Left lung (tissue), 14 donors: ENCODE results near the gene ZPBP. TPM values are rescaled to one million over a fixed set of nuclear protein-coding genes. Genes with fewer than 3 reads are reported as not detected.
A peak's percentile ranks its signal among the peaks of the same experiment; 100 is the strongest.

ENCODE experiments used
- ATAC-seq: fragments of 200-7000 bp; cut with Tn5 transposase; one replicate; pipeline ENCODE4 v1.9.1; 2020; ENCODE audit warnings: moderate library complexity
- DNase-seq, 4 donors: peaks; one replicate each; pipeline ENCODE4 v3.0.0-alpha.2; 2013 to 2020
- H3K27ac ChIP-seq, 2 donors: fragments of 200-600 bp; sonication (generic) in 1 of 2; one replicate each; pipeline versions ENCODE4 v1.5.0 to v1.8.0; 2020 to 2021
- H3K27me3 ChIP-seq, 2 donors: fragments of 200-600 bp; sonication (generic) in 1 of 2; one replicate each; pipeline versions ENCODE4 v1.5.0 to v1.8.0; 2020 to 2021
- H3K36me3 ChIP-seq, 2 donors: fragments of 200-600 bp; sonication (generic) in 1 of 2; one replicate each; pipeline versions ENCODE4 v1.5.0 to v1.8.0; 2020 to 2021
- H3K4me1 ChIP-seq, 2 donors: fragments of 200-600 bp; one replicate each; pipeline ENCODE4 v1.8.0; 2021
- H3K4me3 ChIP-seq, 2 donors: fragments of 200-600 bp; sonication (generic) in 1 of 2; one replicate each; pipeline versions ENCODE4 v1.5.0 to v1.8.0; 2020 to 2021; ENCODE audit warnings: mild to moderate bottlenecking in 1 of 2
- H3K9me3 ChIP-seq, 2 donors: fragments of 200-600 bp; sonication (generic) in 1 of 2; one replicate each; pipeline versions ENCODE4 v1.5.0 to v1.8.0; 2020 to 2021
- CTCF ChIP-seq, 2 donors: fragments of 200-600 bp; sonication (generic) in 1 of 2; IDR thresholded peaks; one replicate each; pipeline versions ENCODE4 v1.5.0 to v1.8.0; 2021; ENCODE audit warnings: antibody characterized with exemption in 2 of 2
- intact Hi-C, 2 donors: fragments of 100-400 bp; cut with DNase I; formaldehyde crosslinking; loops; one replicate each; pipeline versions ENCODE4 v1.11.2 to v1.14.2; 2022
- long read RNA-seq, 12 donors: library from polyadenylated mRNA in 2 of 12; unstranded in 2 of 12; transcript quantifications; one replicate each; pipeline ENCODE4 v2.0.0 and lab custom pipeline, GENCODE V29; 2019 to 2026
- polyA plus RNA-seq, 6 donors: library from polyadenylated mRNA; unstranded; fragments of 120-200 nt; gene quantifications; one replicate each; pipeline ENCODE4 v1.2.1, GENCODE V29; 2013; ENCODE audit not compliant: insufficient read length in 6 of 6
- total RNA-seq, 2 donors: library from RNA; stranded (reverse); fragmentation: NEBNext Ultra II Directional; extraction: Animal tissue kit (Norgen Biotek cat#: 25700); gene quantifications; one replicate each; pipeline ENCODE4 v1.2.1, GENCODE V29; 2021
- donor health status: DM: no; HTN: yes; CAD: no.
- donor health status: DM: no; HTN: no; CAD: no.

The ZPBP gene
- total RNA-seq (not detected), polyA plus RNA-seq (under 1 TPM in 4 of 6 donors, not detected in 2; 0.21 to 0.73 (median 0.32) TPM)
- long read RNA-seq, donor 1, result 0 reads
- long read RNA-seq, donor 2, result 0 reads
- long read RNA-seq, donor 3, result 0 reads
- long read RNA-seq, donor 4, result 0 reads
- long read RNA-seq, donor 5, result 0 reads
- long read RNA-seq, donor 6, result 0 reads
- long read RNA-seq, donor 7, result 0 reads
- long read RNA-seq, donor 8, result 0 reads
- long read RNA-seq, donor 9, result 0 reads
- long read RNA-seq, donor 10, result 0 reads
- long read RNA-seq, donor 11, partial matches to known transcripts, result 54 of 63 reads
- long read RNA-seq, donor 11, other reads (novel, unspliced or antisense), result 9 of 63 reads
- long read RNA-seq, donor 12, result 0 reads

- H3K9me3 ChIP-seq, result no peaks in the 10 kb centered on the region
- peaks cover 0 to 8% of the 10 kb centered on the region in 2 donors for H3K27me3 ChIP-seq
- TF ChIP-seq CTCF (IDR thresholded peaks at IDR 0.05), result peak; percentile 60 to 69
- no peaks in the 10 kb centered on the region for H3K36me3 ChIP-seq
- H3K27ac ChIP-seq, result no peak within 1 kb of the TSS
- DNase-seq, result peak in 2 of 4 donors; percentile 44 to 81
- H3K4me1 ChIP-seq, result peaks cover 7 to 8% of the 10 kb centered on the region in 2 donors
- peak; percentile 92 for ATAC-seq
- intact Hi-C loops, result loop anchor here in 1 of 2 donors (10.0 kb wide), 1 partner anchor 1072 kb away; no protein-coding TSS in a partner anchor
- peak within 1 kb of the TSS; percentile 33 to 46 for H3K4me3 ChIP-seq
Observed at GRCh38 chr7:50092579-50093491, at the start of gene ZPBP. ZPBP (minus strand) TSS chr7:50093246; CDS start chr7:50093194, 52 bp downstream.

GRCh38 chr7:50142425-50143017 is 49.5 kb upstream of the ZPBP start:
- ATAC-seq (peak; percentile 71), DNase-seq (peak in 1 of 4 donors; percentile 49)
- Histone ChIP-seq H3K4me3 (no peak overlapping the region), H3K9me3 (no peaks in the 10 kb centered on the region), H3K36me3 (no peaks in the 10 kb centered on the region), H3K4me1 (peaks cover 0 to 4% of the 10 kb centered on the region in 2 donors), H3K27ac (no peak overlapping the region), H3K27me3 (no peaks in the 10 kb centered on the region)
- intact Hi-C loops, result no loop called here
- peak; percentile 53 to 64 for TF ChIP-seq CTCF (IDR thresholded peaks at IDR 0.05)

- no peak overlapping the region for H3K4me3 ChIP-seq
- no peaks in the 10 kb centered on the region for H3K27me3 ChIP-seq
- intact Hi-C loops, result no loop called here
- H3K36me3 ChIP-seq, result no peaks in the 10 kb centered on the region
- H3K9me3 ChIP-seq, result no peaks in the 10 kb centered on the region
- DNase-seq (no peak), ATAC-seq (no peak)
- no peak overlapping the region for H3K27ac ChIP-seq
- TF ChIP-seq CTCF (IDR thresholded peaks at IDR 0.05), result no peak
- H3K4me1 ChIP-seq, result peaks cover 0 to 4% of the 10 kb centered on the region in 2 donors
Observed at GRCh38 chr7:50141854-50142253, 48.8 kb upstream of the ZPBP start.

- ATAC-seq (no peak), DNase-seq (no peak)
- peaks cover 0 to 4% of the 10 kb centered on the region in 2 donors for H3K4me1 ChIP-seq
- no peak overlapping the region for H3K4me3 ChIP-seq
- no peak for TF ChIP-seq CTCF (IDR thresholded peaks at IDR 0.05)
- H3K27me3 ChIP-seq, result no peaks in the 10 kb centered on the region
- H3K36me3 ChIP-seq, result no peaks in the 10 kb centered on the region
- no peaks in the 10 kb centered on the region for H3K9me3 ChIP-seq
- intact Hi-C loops, result no loop called here
- no peak overlapping the region for H3K27ac ChIP-seq
Observed at GRCh38 chr7:50141131-50141530, 48.1 kb upstream of the ZPBP start.
